Left lobe of liver (tissue), 2 donors: ENCODE data around the gene OLIG2. TPM values are rescaled to one million over a fixed set of nuclear protein-coding genes. Genes with fewer than 3 reads are reported as not detected.

Experiments
- ATAC-seq: fragments of 200-7000 bp; cut with Tn5 transposase; one replicate; pipeline ENCODE4 v1.9.1; 2020; ENCODE audit warnings: mild to moderate bottlenecking, moderate library complexity
- DNase-seq: peaks from one replicate; pipeline ENCODE4 v3.0.0-alpha.2; 2020; ENCODE audit warnings: low spot score
- total RNA-seq: library from RNA; stranded (reverse); gene quantifications from one replicate; pipeline ENCODE4 v1.2.1, GENCODE V29; 2021
- donor health status: DM: no; HTN: no; CAD: no; lungs with moderate emphysema.
- donor health status: DM: no; HTN: yes; CAD: no.

The OLIG2 gene
- total RNA-seq, 1 donor from 2014 or later = not detected

- no peak for ATAC-seq
- DNase-seq = no peak
Observed at GRCh38 chr21:33063907-33064622, 38.3 kb downstream of the OLIG2 start.

GRCh38 chr21:33064623-33065390 lies 39.1 kb downstream of the OLIG2 start:
- DNase-seq = no peak
- no peak for ATAC-seq

GRCh38 chr21:33067043-33067442 lies 41.3 kb downstream of the OLIG2 start:
- ATAC-seq (no peak), DNase-seq (no peak)

GRCh38 chr21:33067457-33067856 lies 41.7 kb downstream of the OLIG2 start:
- ATAC-seq (no peak), DNase-seq (no peak)

- ATAC-seq = no peak
- no peak for DNase-seq
Observed at GRCh38 chr21:33069243-33069642, 43.5 kb downstream of the OLIG2 start.

- DNase-seq (no peak), ATAC-seq (no peak)
Observed at GRCh38 chr21:33069645-33069993, 43.9 kb downstream of the OLIG2 start.

- ATAC-seq (peak; percentile 50), DNase-seq (no peak)
Observed at GRCh38 chr21:33069994-33070743, 44.4 kb downstream of the OLIG2 start, which contains the start of gene OLIG1. TSS of gene OLIG1 (plus strand) at chr21:33070141. CDS start at chr21:33070247, 106 bp downstream.

GRCh38 chr21:33070744-33070997 lies 44.9 kb downstream of the OLIG2 start:
- ATAC-seq = no peak
- no peak for DNase-seq

- ATAC-seq (peak; percentile 38), DNase-seq (no peak)
Observed at GRCh38 chr21:33070998-33071769, 45.4 kb downstream of the OLIG2 start.

GRCh38 chr21:33071770-33072306 lies 46.1 kb downstream of the OLIG2 start:
- DNase-seq (no peak), ATAC-seq (peak; percentile 28)

- no peak for DNase-seq
- ATAC-seq = no peak
Observed at GRCh38 chr21:33073636-33074035, 47.9 kb downstream of the OLIG2 start.

- DNase-seq (no peak), ATAC-seq (no peak)
Observed at GRCh38 chr21:33075128-33075527, 49.4 kb downstream of the OLIG2 start.

- no peak for ATAC-seq
- no peak for DNase-seq
Observed at GRCh38 chr21:33075596-33076195, 50.0 kb downstream of the OLIG2 start.

GRCh38 chr21:33076600-33077329 lies 51.0 kb downstream of the OLIG2 start:
- no peak for DNase-seq
- ATAC-seq = no peak

Other genes starting within 250 kb of the OLIG2 start
- not detected for gene OLIG1, start 44.2 kb downstream of the OLIG2 start, total RNA-seq
- 13.4 TPM for gene IFNAR2, start 204.0 kb downstream of the OLIG2 start, total RNA-seq
- gene IL10RB, start 240.4 kb downstream of the OLIG2 start, total RNA-seq = 12.3 TPM